ENCODE measurements around the gene RFNG. TPM values are rescaled to one million over a fixed set of nuclear protein-coding genes. Genes with fewer than 3 reads are reported as not detected.

Gene RFNG
- total RNA-seq, 1 experiment from 2014 or later, result 46.7 TPM

DNA sequence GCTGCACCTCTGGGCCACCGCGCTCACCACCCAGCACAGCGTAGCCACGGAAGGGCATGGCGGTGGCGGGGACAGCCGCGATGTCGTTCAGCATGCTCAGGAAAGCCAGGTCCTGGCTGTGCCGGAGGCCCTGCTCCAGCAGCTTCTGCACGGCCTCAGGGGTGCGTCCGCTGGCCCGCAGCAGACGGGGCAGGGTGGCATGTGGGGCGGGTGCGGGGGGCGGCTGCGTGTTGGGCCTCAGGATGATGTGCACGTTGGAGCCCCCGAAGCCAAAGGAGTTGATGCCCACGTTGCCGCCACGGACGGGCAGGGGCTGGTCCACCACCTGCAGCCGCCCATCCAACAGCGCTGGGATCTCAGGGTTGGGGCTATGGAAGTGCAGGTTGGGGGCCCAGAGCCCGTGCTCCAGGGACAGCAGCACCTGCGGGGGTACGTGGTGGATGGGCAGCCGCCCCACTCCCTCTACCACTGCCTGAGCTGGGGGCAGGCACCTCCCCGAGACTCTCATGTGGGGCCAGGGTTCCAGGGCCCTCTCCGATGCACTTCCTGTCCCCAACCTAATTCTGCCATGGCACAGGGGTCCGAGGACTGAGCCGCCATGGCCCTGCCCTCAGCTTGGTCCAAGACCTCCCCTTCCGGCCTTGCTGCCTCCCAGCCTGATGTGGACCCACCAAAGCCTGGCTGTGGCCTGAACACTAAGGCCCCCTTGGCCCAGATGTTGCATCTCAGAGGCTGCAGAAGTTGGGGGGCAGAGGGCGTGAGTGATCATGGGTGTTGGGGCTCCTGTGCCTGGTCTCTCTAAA, 39.9 kb upstream of the RFNG start:
- no peak overlapping the region for H3K4me2 ChIP-seq (ENCODE audit: low read length)
- peaks cover 23% of the 10 kb centered on the region for H3K79me2 ChIP-seq (ENCODE audit: low read length)
- ChIA-PET POLR2A (ENCODE audit: unreplicated experiment) (no interaction called here), CTCF (no interaction called here)
- no peak overlapping the region for H3K27ac ChIP-seq (ENCODE audit: low read length)
- H3K27me3 ChIP-seq (ENCODE audit: low read length), result no peaks in the 10 kb centered on the region
- H3K9me2 ChIP-seq (replicated peaks; ENCODE audit: low read length), result no peaks in the 10 kb centered on the region
- DNase-seq, result no peak
- no peak for TF ChIP-seq EZH2 (IDR thresholded peaks at IDR 0.05; ENCODE audit: low read length, unreplicated experiment)
- TF ChIP-seq EZH2phosphoT487 (IDR thresholded peaks at IDR 0.05; ENCODE audit: borderline replicate concordance, low read length), result no peak
- TF ChIP-seq, protein P1, sequence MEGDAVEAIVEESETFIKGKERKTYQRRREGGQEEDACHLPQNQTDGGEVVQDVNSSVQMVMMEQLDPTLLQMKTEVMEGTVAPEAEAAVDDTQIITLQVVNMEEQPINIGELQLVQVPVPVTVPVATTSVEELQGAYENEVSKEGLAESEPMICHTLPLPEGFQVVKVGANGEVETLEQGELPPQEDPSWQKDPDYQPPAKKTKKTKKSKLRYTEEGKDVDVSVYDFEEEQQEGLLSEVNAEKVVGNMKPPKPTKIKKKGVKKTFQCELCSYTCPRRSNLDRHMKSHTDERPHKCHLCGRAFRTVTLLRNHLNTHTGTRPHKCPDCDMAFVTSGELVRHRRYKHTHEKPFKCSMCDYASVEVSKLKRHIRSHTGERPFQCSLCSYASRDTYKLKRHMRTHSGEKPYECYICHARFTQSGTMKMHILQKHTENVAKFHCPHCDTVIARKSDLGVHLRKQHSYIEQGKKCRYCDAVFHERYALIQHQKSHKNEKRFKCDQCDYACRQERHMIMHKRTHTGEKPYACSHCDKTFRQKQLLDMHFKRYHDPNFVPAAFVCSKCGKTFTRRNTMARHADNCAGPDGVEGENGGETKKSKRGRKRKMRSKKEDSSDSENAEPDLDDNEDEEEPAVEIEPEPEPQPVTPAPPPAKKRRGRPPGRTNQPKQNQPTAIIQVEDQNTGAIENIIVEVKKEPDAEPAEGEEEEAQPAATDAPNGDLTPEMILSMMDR (conservative IDR thresholded peaks at IDR 0.05; ENCODE audit: low read depth, low read length), result no peak
- peaks cover 26% of the 10 kb centered on the region for H4K20me1 ChIP-seq (ENCODE audit: low read length)
- H2AFZ ChIP-seq (ENCODE audit: low read length), result no peak overlapping the region
- no TSS peak for BruUV-seq (replicated peaks)
- no peak overlapping the region for H3K9ac ChIP-seq (ENCODE audit: low read length)
- H3F3A ChIP-seq (ENCODE audit: low read length, unreplicated experiment), result no peaks in the 10 kb centered on the region
- H3K4me3 ChIP-seq (ENCODE audit: low read length), result no peak overlapping the region
- intact Hi-C loops (cut with micrococcal nuclease), result no loop called here
- no peak for ATAC-seq
- no peaks in the 10 kb centered on the region for H3K9me3 ChIP-seq (ENCODE audit: low read length)
- H3K4me1 ChIP-seq (ENCODE audit: insufficient read depth, low read length), result peaks cover 14% of the 10 kb centered on the region
- peaks cover 80% of the 10 kb centered on the region for H3K36me3 ChIP-seq (ENCODE audit: low read depth, low read length)

DNA sequence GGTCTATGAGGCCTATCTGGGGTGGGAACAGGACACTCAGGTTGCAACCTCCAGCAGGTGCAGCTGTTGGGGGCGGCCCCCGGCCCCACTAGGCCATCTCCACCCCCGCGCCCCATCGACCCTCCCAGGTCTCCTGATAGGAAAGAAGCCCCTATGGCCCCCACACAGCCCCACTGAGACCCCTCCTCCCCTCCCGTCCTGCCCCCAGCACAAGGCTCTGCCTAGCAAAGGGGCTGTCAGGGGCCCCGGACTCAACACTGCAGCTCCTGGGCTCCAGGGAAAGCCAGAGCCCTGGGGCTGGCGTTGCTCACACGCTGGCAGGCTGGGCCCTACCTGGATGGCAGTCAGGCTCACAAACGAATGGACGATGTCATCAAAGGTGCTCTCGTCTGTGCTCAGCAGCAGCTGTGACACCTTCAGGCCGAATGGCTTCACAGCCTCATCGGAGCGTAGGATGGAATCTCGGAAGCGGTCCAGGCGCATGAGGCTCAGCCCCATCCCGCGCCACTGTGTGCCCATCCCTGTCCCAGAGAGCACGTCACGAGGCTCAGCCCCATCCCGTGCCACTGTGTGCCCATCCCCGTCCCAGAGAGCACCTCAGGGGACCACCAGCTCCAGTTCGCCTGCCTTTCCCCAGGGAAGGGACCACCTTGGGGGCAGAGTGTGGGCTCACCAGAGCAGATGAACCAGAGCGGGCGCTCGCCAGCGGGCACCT, 39.1 kb upstream of the RFNG start:
- no TSS peak for BruUV-seq (replicated peaks)
- peaks cover 19% of the 10 kb centered on the region for H4K20me1 ChIP-seq (ENCODE audit: low read length)

More for the DNA sequence above, 39.1 kb upstream of the RFNG start:
- Histone ChIP-seq H2AFZ (ENCODE audit: low read length) (no peak overlapping the region), H3K4me3 (ENCODE audit: low read length) (no peak overlapping the region), H3K4me1 (ENCODE audit: insufficient read depth, low read length) (peaks cover 7% of the 10 kb centered on the region), H3K9me2 (replicated peaks; ENCODE audit: low read length) (no peaks in the 10 kb centered on the region), H3F3A (ENCODE audit: low read length, unreplicated experiment) (no peaks in the 10 kb centered on the region), H3K9me3 (ENCODE audit: low read length) (no peaks in the 10 kb centered on the region), H3K36me3 (ENCODE audit: low read depth, low read length) (peaks cover 82% of the 10 kb centered on the region), H3K27ac (ENCODE audit: low read length) (no peak overlapping the region), H3K79me2 (ENCODE audit: low read length) (peaks cover 15% of the 10 kb centered on the region), H3K27me3 (ENCODE audit: low read length) (no peaks in the 10 kb centered on the region), H3K9ac (ENCODE audit: low read length) (no peak overlapping the region), H3K4me2 (ENCODE audit: low read length) (no peak overlapping the region)
- DNase-seq, result no peak
- ATAC-seq, result no peak
- CTCF ChIA-PET, result no interaction called here
- TF ChIP-seq EZH2 (IDR thresholded peaks at IDR 0.05; ENCODE audit: low read length, unreplicated experiment) (no peak), EZH2phosphoT487 (IDR thresholded peaks at IDR 0.05; ENCODE audit: borderline replicate concordance, low read length) (no peak)
- TF ChIP-seq, protein P1 (conservative IDR thresholded peaks at IDR 0.05; ENCODE audit: low read depth, low read length), result no peak
- intact Hi-C loops (cut with micrococcal nuclease), result no loop called here
- POLR2A ChIA-PET (ENCODE audit: unreplicated experiment), result no interaction called here
